Vagina (tissue), 2 donors: ENCODE results near the gene BCR.

Experiments used
- POLR2A ChIP-seq, 2 donors: fragments of 450-650 bp; IDR thresholded peaks; one replicate each; pipeline ENCODE4 v1.6.1; 2017; ENCODE audit warnings: antibody characterized with exemption in 2 of 2, mild to moderate bottlenecking in 2 of 2, moderate library complexity in 2 of 2
- POLR2AphosphoS5 ChIP-seq, 2 donors: sonication (generic); formaldehyde crosslinking; IDR thresholded peaks; one replicate each; pipeline ENCODE4 v1.9.0; 2017; ENCODE audit warnings: antibody characterized with exemption in 2 of 2, mild to moderate bottlenecking in 2 of 2, low read depth in 1 of 2; ENCODE audit not compliant: insufficient read depth in 1 of 2
- TF ChIP-seq, protein P1 (sequence below), 3 experiments: fragments of 450-650 bp in 2 of 3; fragments of 200-600 bp in 1 of 3; sonication (generic) in 1 of 3; IDR thresholded peaks; one replicate each; pipeline ENCODE4 v1.5.1; 2017 to 2019; ENCODE audit warnings: antibody characterized with exemption in 3 of 3, mild to moderate bottlenecking in 2 of 3, moderate library complexity in 2 of 3

- TF ChIP-seq, protein P1, sequence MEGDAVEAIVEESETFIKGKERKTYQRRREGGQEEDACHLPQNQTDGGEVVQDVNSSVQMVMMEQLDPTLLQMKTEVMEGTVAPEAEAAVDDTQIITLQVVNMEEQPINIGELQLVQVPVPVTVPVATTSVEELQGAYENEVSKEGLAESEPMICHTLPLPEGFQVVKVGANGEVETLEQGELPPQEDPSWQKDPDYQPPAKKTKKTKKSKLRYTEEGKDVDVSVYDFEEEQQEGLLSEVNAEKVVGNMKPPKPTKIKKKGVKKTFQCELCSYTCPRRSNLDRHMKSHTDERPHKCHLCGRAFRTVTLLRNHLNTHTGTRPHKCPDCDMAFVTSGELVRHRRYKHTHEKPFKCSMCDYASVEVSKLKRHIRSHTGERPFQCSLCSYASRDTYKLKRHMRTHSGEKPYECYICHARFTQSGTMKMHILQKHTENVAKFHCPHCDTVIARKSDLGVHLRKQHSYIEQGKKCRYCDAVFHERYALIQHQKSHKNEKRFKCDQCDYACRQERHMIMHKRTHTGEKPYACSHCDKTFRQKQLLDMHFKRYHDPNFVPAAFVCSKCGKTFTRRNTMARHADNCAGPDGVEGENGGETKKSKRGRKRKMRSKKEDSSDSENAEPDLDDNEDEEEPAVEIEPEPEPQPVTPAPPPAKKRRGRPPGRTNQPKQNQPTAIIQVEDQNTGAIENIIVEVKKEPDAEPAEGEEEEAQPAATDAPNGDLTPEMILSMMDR (IDR thresholded peaks at IDR 0.05): no peak
- TF ChIP-seq POLR2A (IDR thresholded peaks at IDR 0.05) (no peak), POLR2AphosphoS5 (IDR thresholded peaks at IDR 0.05; ENCODE audit: insufficient read depth in 1 of 2, low read depth in 1 of 2) (no peak)
These were observed 41.1 kb downstream of the BCR start for GRCh38 chr22:23221351-23221804.
